Neutrophil (primary cell): ENCODE data around the gene CNR2.
A peak's percentile ranks its signal among the peaks of the same experiment; 100 is the strongest.

Source experiments
- H3K27ac ChIP-seq: fragments of 200-600 bp; sonication (generic); 2 replicates; pipeline ENCODE4 v1.5.1; 2016; ENCODE audit warnings: mild to moderate bottlenecking, moderate library complexity
- H3K27me3 ChIP-seq: fragments of 200-600 bp; sonication (generic); 2 replicates; pipeline ENCODE4 v1.6.0; 2016; ENCODE audit warnings: mild to moderate bottlenecking
- H3K36me3 ChIP-seq: fragments of 200-600 bp; sonication (generic); 2 replicates; pipeline ENCODE4 v1.5.1; 2017
- H3K4me1 ChIP-seq, 2 experiments: fragments of 200-600 bp in 1 of 2; sonication (generic) in 1 of 2; 1 replicate in 1 of 2; 2 replicates in 1 of 2; pipeline versions ENCODE4 v1.5.1 to v1.6.1; 2013 to 2016; ENCODE audit warnings: low read depth in 1 of 2, low read length in 1 of 2, mild to moderate bottlenecking in 1 of 2, moderate library complexity in 1 of 2; ENCODE audit not compliant: control insufficient read depth in 1 of 2, insufficient read depth in 1 of 2
- H3K4me3 ChIP-seq, 2 experiments: fragments of 200-600 bp in 1 of 2; sonication (generic) in 1 of 2; 1 replicate in 1 of 2; 2 replicates in 1 of 2; pipeline ENCODE4 v1.5.1; 2013 to 2016; ENCODE audit warnings: low read depth in 1 of 2, low read length in 1 of 2, mild to moderate bottlenecking in 1 of 2, moderate library complexity in 1 of 2
- H3K9me3 ChIP-seq: fragments of 200-600 bp; sonication (generic); 2 replicates; pipeline ENCODE4 v1.5.1; 2016
- TF ChIP-seq, protein P1 (sequence below): fragments of 200-600 bp; sonication (generic); IDR thresholded peaks from 2 replicates; pipeline ENCODE4 v1.5.1; 2016; ENCODE audit warnings: antibody characterized with exemption

CNR2 gene

DNA sequence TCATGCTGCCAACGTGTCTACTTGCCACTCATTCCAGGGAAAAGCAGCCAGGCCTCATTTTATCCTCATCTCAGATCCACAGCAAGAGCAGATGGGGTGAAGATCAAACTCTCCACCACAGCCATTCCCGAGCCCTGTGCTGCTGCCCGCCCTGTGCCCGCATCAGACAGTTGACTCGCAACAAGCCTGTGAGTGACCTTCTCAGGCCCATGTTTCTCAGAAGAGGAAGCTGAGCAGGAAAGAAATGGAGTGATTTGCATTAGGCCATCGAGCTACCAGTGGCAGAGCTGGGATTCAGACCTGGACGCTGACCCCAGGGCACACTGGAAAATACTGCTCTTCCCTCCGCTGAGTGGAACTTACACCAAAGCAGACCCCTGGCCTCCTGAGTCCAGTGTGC is 1.2 kb downstream of the CNR2 start:
- no peaks in the 10 kb centered on the region for H3K9me3 ChIP-seq
- H3K4me1 ChIP-seq: peaks cover 61 to 62% of the 10 kb centered on the region in 2 experiments
- H3K27me3 ChIP-seq: no peaks in the 10 kb centered on the region
- TF ChIP-seq, protein P1, sequence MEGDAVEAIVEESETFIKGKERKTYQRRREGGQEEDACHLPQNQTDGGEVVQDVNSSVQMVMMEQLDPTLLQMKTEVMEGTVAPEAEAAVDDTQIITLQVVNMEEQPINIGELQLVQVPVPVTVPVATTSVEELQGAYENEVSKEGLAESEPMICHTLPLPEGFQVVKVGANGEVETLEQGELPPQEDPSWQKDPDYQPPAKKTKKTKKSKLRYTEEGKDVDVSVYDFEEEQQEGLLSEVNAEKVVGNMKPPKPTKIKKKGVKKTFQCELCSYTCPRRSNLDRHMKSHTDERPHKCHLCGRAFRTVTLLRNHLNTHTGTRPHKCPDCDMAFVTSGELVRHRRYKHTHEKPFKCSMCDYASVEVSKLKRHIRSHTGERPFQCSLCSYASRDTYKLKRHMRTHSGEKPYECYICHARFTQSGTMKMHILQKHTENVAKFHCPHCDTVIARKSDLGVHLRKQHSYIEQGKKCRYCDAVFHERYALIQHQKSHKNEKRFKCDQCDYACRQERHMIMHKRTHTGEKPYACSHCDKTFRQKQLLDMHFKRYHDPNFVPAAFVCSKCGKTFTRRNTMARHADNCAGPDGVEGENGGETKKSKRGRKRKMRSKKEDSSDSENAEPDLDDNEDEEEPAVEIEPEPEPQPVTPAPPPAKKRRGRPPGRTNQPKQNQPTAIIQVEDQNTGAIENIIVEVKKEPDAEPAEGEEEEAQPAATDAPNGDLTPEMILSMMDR: no peak
- H3K27ac ChIP-seq: peak overlapping the region; percentile 76
- H3K4me3 ChIP-seq: no peak overlapping the region
- no peaks in the 10 kb centered on the region for H3K36me3 ChIP-seq

DNA sequence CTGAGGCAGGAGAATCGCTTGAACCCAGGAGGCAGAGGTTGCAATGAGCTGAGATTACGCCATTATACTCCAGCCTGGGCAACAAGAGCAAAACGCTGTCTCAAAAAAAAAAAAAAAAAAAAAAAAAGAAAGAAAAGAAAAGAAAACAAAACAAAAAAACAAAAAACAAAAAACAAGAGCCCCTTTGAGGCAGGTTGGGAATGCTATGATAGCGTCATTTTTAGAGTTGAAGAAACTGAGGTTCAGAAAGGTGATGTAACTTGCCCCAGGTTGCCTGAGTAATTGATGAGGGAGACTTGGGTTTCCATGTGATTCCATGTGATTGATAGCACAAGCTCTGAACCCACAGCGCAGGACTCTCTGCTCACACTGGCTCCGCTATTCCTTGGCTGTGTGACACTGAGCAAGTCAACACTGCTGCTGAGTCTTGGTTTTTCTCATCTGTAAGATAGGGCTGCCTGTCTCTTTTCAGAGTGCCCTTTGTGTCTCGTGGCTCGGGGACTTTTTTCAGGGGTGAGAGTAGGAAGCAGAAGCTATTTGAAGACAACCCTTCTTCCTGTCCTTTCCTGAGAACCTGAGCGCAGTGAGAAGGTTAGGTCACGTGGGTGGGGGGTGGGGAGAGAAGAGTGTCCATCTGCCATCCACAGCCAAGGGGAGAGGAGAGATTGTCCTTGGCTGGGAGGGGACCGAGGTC is 2.5 kb downstream of the CNR2 start:
- no peak overlapping the region for H3K4me3 ChIP-seq
- peak overlapping the region; percentile 76 for H3K27ac ChIP-seq
- no peaks in the 10 kb centered on the region for H3K9me3 ChIP-seq
- no peaks in the 10 kb centered on the region for H3K36me3 ChIP-seq
- TF ChIP-seq, protein P1: no peak
- peaks cover 48 to 50% of the 10 kb centered on the region in 2 experiments for H3K4me1 ChIP-seq
- peaks cover 4% of the 10 kb centered on the region for H3K27me3 ChIP-seq

DNA sequence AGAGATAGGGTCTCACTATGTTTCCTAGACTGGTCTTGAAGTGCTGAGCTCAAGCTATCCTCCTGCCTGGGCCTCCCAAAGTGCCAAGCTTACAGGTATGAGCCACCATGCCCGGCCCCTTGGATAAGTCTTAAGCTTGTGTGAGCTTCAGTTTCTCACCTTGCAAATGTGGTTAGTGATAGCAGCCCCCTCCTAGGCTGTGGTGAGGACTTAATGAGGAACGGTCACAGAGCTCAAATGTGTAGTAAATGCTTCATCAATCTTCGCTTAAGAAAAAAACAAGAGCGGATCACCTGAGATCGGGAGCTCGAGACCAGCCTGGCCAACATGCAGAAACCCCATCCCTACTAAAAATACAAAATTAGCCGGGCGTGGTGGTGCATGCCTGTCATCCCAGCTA is 3.0 kb downstream of the CNR2 start:
- no peaks in the 10 kb centered on the region for H3K9me3 ChIP-seq
- H3K27ac ChIP-seq: no peak overlapping the region
- TF ChIP-seq, protein P1: no peak
- peaks cover 45 to 47% of the 10 kb centered on the region in 2 experiments for H3K4me1 ChIP-seq
- H3K36me3 ChIP-seq: no peaks in the 10 kb centered on the region
- no peak overlapping the region for H3K4me3 ChIP-seq
- H3K27me3 ChIP-seq: peaks cover 9% of the 10 kb centered on the region

DNA sequence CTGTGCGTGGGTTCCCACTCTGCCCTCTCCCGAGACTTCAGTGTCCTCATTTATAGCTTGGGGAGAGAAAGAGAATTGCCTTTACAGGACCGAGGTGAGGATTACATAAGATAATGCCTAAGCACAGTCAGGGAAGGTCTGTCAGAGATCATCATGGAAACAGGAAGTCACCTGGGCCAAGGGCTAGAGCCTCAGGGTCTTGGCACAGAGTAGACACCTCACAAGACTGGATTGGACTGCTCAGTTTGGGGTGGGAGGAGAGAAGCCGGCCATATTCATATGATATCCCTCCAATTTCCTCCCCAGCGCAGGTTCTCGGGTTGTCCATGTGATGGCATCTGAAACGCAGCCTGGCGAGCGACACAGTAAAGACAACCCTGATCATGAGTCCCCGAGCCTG is 3.8 kb downstream of the CNR2 start:
- peak overlapping the region; percentile 75 for H3K27ac ChIP-seq
- H3K9me3 ChIP-seq: no peaks in the 10 kb centered on the region
- no peaks in the 10 kb centered on the region for H3K36me3 ChIP-seq
- peaks cover 45 to 47% of the 10 kb centered on the region in 2 experiments for H3K4me1 ChIP-seq
- peaks cover 17% of the 10 kb centered on the region for H3K27me3 ChIP-seq
- H3K4me3 ChIP-seq: peak overlapping the region in 1 of 2 experiments; percentile 47
- TF ChIP-seq, protein P1: no peak

DNA sequence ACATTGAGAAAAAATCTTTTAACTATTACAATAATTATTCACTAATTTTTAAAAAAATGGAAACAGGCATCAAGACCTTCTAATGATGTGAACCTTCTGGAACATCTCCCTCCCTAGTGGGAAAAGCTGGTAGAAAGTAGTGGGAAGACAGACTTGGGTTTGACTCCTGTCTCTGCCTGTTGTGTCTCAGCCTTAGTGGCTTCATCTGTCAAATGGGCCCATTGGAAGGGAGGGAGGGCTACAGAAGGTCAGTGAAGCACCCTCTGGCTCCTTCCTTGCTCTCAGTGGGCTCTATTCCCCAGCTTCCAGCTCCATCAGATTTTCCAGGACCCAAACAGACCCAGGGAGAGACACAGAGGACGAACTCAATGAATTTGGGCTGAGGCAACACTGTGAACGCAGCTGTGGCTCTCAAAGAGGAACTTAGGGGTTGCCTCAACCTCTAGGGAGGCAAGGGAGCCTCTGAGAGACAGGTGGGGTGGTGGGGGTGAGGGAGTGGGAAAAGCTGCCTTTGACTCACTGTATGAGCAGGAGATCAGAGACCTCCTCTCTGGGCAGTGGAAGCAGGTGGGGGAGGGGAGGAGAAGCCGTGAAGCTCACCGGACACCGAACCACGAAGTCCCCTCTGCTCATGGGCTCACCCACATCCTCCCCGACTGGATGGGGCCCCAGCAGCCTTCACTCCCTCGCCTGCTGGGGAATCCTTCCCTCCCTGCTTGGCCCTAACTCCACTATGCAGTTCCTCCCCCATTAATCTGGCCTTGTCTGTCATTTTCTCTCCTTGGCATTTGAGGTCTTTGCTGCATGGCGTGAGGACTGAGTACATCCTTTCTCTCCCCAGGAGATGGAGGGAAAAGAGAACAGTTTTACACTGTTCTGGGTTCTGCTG is 4.5 kb downstream of the CNR2 start:
- no peaks in the 10 kb centered on the region for H3K36me3 ChIP-seq
- no peaks in the 10 kb centered on the region for H3K9me3 ChIP-seq
- peak overlapping the region; percentile 75 for H3K27ac ChIP-seq
- peak overlapping the region; percentile 21 to 47 for H3K4me3 ChIP-seq
- TF ChIP-seq, protein P1: no peak
- H3K27me3 ChIP-seq: peaks cover 24% of the 10 kb centered on the region
- H3K4me1 ChIP-seq: peaks cover 40 to 41% of the 10 kb centered on the region in 2 experiments
